Activated CD8-positive, alpha-beta T cell treated with anti-CD3 and anti-CD28 coated beads for 36 hours (primary cell): ENCODE data around the gene HMCN1. TPM values are rescaled to one million over a fixed set of nuclear protein-coding genes. Genes with fewer than 3 reads are reported as not detected.

Experiments
- ATAC-seq: fragments of 200-7000 bp; cut with Tn5 transposase; one replicate; pipeline ENCODE4 v1.10.0; 2021; ENCODE audit warnings: mild to moderate bottlenecking, moderate library complexity
- CTCF ChIA-PET: fragments of 350-600 bp; sonication (Branson Sonifier 250); formaldehyde crosslinking; loops from one replicate; lab custom pipeline; 2021; ENCODE audit warnings: antibody characterized with exemption; lab: Charles Lee
- POLR2A ChIA-PET: fragments of 350-600 bp; sonication (Branson Sonifier 250); formaldehyde crosslinking; loops from one replicate; lab custom pipeline; 2021; ENCODE audit warnings: antibody characterized with exemption; lab: Charles Lee
- DNase-seq: peaks from one replicate; pipeline ENCODE4 v3.0.0-alpha.2; 2020
- H3K27ac Mint-ChIP-seq: one replicate; pipeline ENCODE4 v1.8.0; 2021; ENCODE audit warnings: mild to moderate bottlenecking, mixed read lengths
- H3K27me3 Mint-ChIP-seq: one replicate; pipeline ENCODE4 v1.8.0; 2021; ENCODE audit warnings: mixed read lengths
- H3K36me3 Mint-ChIP-seq: one replicate; pipeline ENCODE4 v1.8.0; 2021; ENCODE audit warnings: low read depth, mixed read lengths
- H3K4me1 Mint-ChIP-seq: one replicate; pipeline ENCODE4 v1.8.0; 2021; ENCODE audit warnings: low read depth, mixed read lengths
- H3K4me3 Mint-ChIP-seq: one replicate; pipeline ENCODE4 v1.8.0; 2021; ENCODE audit warnings: mild to moderate bottlenecking, moderate library complexity, mixed read lengths
- H3K9me3 Mint-ChIP-seq: one replicate; pipeline ENCODE4 v1.8.0; 2021; ENCODE audit warnings: mixed read lengths
- intact Hi-C: fragments of 100-400 bp; cut with micrococcal nuclease; formaldehyde crosslinking; loops from one replicate; pipeline ENCODE4 v1.10.0; 2022
- total RNA-seq, 2 experiments: library from RNA; stranded (reverse); gene quantifications; one replicate each; pipeline ENCODE4 v1.2.3, GENCODE V29; 2021
- TF ChIP-seq, protein P1 (sequence below): fragments of 200-600 bp; IDR thresholded peaks from one replicate; pipeline ENCODE4 v1.8.0; 2022; ENCODE audit warnings: antibody characterized with exemption, mild to moderate bottlenecking

Gene HMCN1
- total RNA-seq, 2 experiments from 2014 or later = not detected

DNA sequence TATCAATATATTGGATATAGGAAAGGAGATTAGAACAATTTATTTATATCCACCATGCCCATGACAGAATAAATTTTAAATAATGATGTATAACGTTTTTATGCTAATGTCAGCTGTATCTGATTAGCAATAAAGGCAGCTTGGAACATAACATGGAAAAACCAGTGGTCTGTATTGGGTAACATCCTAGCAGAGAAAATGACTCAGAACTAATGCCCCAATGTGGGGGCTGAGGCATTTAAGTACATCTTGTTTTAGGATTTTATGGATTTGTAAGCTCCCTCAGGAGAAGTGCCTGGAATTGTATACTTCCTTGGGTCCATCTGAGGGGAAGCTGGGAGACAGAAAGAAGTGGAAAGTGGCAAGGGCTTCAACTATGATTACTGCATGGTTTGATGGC is 82.3 kb downstream of the HMCN1 start:
- CTCF ChIA-PET = no interaction called here

DNA sequence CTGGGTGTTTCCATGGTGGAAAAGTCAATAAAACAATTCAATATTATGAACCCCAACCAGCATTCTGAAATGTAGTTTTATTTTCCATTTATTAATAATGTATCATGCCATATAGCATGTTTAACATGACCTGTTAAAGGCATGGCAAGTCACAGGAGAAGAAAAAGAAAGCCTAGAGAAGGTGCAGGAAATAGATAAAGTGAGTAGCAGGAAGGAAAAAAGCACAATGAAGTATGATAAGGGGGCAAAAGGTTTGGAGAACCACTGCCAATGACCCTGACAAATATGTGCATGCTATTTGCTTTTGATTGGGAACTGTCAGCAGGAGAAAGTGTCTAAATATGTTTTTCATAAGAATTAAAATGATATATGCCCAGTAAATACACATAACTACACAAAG is 85.6 kb downstream of the HMCN1 start:
- ATAC-seq = no peak
- no peak overlapping the region for H3K27ac Mint-ChIP-seq
- ChIA-PET CTCF (no interaction called here), POLR2A (no interaction called here)
- intact Hi-C loops = no loop called here
- no peaks in the 10 kb centered on the region for H3K4me1 Mint-ChIP-seq
- no peaks in the 10 kb centered on the region for H3K9me3 Mint-ChIP-seq
- H3K4me3 Mint-ChIP-seq = no peak overlapping the region
- no peak for DNase-seq
- H3K27me3 Mint-ChIP-seq = peaks cover 3% of the 10 kb centered on the region
- no peaks in the 10 kb centered on the region for H3K36me3 Mint-ChIP-seq
- TF ChIP-seq, protein P1, sequence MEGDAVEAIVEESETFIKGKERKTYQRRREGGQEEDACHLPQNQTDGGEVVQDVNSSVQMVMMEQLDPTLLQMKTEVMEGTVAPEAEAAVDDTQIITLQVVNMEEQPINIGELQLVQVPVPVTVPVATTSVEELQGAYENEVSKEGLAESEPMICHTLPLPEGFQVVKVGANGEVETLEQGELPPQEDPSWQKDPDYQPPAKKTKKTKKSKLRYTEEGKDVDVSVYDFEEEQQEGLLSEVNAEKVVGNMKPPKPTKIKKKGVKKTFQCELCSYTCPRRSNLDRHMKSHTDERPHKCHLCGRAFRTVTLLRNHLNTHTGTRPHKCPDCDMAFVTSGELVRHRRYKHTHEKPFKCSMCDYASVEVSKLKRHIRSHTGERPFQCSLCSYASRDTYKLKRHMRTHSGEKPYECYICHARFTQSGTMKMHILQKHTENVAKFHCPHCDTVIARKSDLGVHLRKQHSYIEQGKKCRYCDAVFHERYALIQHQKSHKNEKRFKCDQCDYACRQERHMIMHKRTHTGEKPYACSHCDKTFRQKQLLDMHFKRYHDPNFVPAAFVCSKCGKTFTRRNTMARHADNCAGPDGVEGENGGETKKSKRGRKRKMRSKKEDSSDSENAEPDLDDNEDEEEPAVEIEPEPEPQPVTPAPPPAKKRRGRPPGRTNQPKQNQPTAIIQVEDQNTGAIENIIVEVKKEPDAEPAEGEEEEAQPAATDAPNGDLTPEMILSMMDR = no peak

More for the DNA sequence above, 82.3 kb downstream of the HMCN1 start:
- H3K4me1 Mint-ChIP-seq = no peaks in the 10 kb centered on the region
- intact Hi-C loops = no loop called here
- no peak for ATAC-seq
- POLR2A ChIA-PET = interaction anchor here (0.6 kb wide), 1 partner anchor 470 kb away, joined by 3 read pairs; no protein-coding TSS in a partner anchor
- H3K27me3 Mint-ChIP-seq = peaks cover 3% of the 10 kb centered on the region
- no peak overlapping the region for H3K27ac Mint-ChIP-seq
- H3K36me3 Mint-ChIP-seq = no peaks in the 10 kb centered on the region
- TF ChIP-seq, protein P1 = no peak
- H3K4me3 Mint-ChIP-seq = no peak overlapping the region
- no peak for DNase-seq
- no peaks in the 10 kb centered on the region for H3K9me3 Mint-ChIP-seq

DNA sequence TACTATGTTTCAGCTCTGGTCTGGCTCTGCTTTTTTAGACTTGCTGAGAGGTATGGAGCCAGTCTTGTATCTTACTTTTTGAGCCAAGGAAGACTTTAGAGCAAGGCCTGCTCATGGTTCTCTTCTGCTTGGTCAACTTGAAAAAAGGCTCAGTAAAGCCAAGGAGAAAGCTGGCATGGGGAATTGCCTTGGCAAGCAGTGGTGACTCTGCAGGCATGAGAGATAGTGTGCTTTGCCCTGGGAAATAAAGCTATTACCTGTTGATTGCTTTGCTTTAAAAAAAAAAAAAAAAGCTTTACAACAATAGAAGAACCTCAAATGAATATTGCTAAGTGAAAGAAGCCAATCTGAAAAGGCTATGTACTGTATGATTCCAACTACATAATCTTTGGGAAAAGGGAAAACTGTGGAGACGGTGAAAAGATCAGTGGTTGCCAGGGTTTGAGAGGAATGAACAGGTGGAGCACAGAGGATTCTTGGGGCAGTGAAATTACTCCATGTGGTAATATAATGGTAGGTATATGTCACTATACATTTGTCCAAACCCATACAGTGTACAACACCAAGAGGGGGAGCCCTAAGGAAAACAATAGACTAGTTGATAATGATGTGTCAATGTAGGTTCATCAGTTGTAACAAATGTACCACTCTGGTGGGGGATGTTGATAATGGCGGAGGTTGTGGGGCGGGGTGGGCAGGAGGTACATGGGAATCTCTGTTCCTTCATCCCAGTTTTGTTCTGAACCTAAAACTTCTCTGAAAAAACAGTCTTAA is 87.6 kb downstream of the HMCN1 start:
- H3K9me3 Mint-ChIP-seq = no peaks in the 10 kb centered on the region
- intact Hi-C loops = no loop called here
- no peak overlapping the region for H3K4me3 Mint-ChIP-seq
- no peaks in the 10 kb centered on the region for H3K36me3 Mint-ChIP-seq
- peaks cover 3% of the 10 kb centered on the region for H3K27me3 Mint-ChIP-seq
- DNase-seq (no peak), ATAC-seq (no peak)
- no peak overlapping the region for H3K27ac Mint-ChIP-seq
- CTCF ChIA-PET = interaction anchor here (1.1 kb wide), 1 partner anchor 10 kb away, joined by 4 read pairs; no protein-coding TSS in a partner anchor
- POLR2A ChIA-PET = no interaction called here
- H3K4me1 Mint-ChIP-seq = no peaks in the 10 kb centered on the region
- TF ChIP-seq, protein P1 = no peak

DNA sequence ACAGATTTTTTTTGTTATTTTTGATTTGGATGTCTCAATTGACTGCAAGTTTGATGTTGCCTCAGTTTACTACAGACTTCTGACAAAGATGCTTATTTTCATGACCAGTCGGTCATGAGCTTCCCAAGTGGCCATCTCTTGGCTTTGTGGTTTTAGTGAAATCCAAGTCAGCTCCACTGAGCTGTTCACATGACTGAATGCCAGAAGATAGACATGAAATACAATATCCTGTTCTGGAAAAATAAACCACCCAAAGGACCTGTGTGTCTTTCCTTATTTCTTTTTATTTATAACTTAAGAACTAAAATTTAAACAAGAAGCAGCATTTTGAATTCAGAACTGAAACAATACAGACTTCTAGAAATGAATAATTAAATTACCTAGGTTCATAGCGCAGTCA is 89.3 kb downstream of the HMCN1 start:
- no peaks in the 10 kb centered on the region for H3K4me1 Mint-ChIP-seq
- no peak overlapping the region for H3K4me3 Mint-ChIP-seq
- DNase-seq (no peak), ATAC-seq (no peak)
- H3K27ac Mint-ChIP-seq = no peak overlapping the region
- H3K9me3 Mint-ChIP-seq = no peaks in the 10 kb centered on the region
- no peaks in the 10 kb centered on the region for H3K36me3 Mint-ChIP-seq
- intact Hi-C loops = no loop called here
- H3K27me3 Mint-ChIP-seq = peaks cover 3% of the 10 kb centered on the region
- ChIA-PET POLR2A (no interaction called here), CTCF (no interaction called here)
- TF ChIP-seq, protein P1 = no peak

DNA sequence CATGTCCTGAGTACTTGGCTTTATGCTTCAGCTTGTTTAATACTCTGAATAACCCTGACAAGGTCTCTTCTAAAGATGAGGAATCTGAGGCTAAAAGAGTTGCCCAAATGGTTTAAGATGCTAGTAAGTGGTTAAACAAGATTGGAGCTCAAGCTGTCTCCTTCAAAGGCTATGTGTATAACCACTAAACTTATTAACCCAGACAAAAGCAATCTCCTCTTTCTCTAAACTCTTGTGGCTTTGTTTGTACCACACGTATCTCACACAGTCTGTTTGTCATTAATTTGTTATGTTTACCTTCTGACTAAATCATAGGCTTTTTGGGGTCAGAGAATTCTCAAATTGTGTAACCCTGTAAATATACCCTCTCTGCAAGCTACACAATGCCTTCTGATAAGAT is 89.9 kb downstream of the HMCN1 start:
- CTCF ChIA-PET = no interaction called here

More for the DNA sequence above, 89.9 kb downstream of the HMCN1 start:
- TF ChIP-seq, protein P1 = no peak
- Mint-ChIP-seq H3K36me3 (no peaks in the 10 kb centered on the region), H3K9me3 (no peaks in the 10 kb centered on the region), H3K4me1 (no peaks in the 10 kb centered on the region), H3K4me3 (no peak overlapping the region), H3K27me3 (peaks cover 2% of the 10 kb centered on the region), H3K27ac (no peak overlapping the region)
- intact Hi-C loops = no loop called here
- no peak for DNase-seq
- ATAC-seq = no peak
- POLR2A ChIA-PET = no interaction called here
